HG02759 (cell line): ENCODE measurements around the gene NCBP2L.
A peak's percentile ranks its signal among the peaks of the same experiment; 100 is the strongest.
"Not testable (repeated sequence)": the region's sequence is repeated elsewhere in the genome, so short reads cannot be mapped to it uniquely, and the experiment has no call there.

Experiments used
- ATAC-seq: cut with Tn5 transposase; IDR thresholded peaks from one replicate; pipeline ENCODE4 v1.9.1; 2021; ENCODE audit warnings: mild to moderate bottlenecking, moderate library complexity; ENCODE audit not compliant: unreplicated experiment

NCBP2L gene

GRCh38 chrX:107804427-107804826, 26.9 kb downstream of the NCBP2L start:
- ATAC-seq, result no peak

DNA sequence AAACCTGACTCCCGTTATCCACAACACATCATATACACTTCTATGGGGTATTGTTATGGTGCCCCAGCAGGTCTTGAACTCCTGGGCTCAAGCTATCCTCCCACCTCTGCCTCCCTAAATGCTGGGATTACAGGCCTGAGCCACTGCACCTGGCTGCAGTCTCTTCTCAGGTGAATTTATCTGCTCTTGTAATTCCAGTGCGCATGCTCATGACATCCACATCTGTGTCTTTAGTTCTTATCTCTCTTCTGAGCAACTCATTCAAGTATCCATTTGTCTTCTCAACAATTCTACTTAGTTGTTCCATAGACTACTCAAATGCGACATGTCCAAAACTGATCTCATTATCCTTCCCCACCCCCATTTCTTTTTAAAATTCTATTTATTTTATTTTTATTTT, 27.6 kb downstream of the NCBP2L start:
- no peak for ATAC-seq

DNA sequence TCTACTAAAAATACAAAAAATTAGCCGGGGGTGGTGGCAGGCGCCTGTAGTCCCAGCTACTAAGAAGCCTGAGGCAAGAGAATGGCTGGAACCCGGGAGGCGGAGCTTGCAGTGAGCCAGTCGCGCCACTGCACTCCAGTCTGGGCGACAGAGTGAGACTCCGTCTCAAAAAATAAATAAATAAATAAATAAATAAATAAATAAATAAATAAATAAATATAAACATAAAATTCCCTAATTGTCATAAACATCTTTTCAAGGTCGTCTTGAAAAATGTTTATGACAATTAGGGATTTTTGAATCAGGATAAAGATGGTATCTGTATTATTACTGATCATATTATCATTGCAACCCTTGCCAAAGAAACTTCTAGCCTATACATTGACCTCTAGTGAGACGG, 32.5 kb downstream of the NCBP2L start:
- not testable (repeated sequence) for ATAC-seq

GRCh38 chrX:107818900-107819521, 41.5 kb downstream of the NCBP2L start:
- ATAC-seq, result no peak

GRCh38 chrX:107823042-107823441, 45.5 kb downstream of the NCBP2L start:
- ATAC-seq, result no peak

DNA sequence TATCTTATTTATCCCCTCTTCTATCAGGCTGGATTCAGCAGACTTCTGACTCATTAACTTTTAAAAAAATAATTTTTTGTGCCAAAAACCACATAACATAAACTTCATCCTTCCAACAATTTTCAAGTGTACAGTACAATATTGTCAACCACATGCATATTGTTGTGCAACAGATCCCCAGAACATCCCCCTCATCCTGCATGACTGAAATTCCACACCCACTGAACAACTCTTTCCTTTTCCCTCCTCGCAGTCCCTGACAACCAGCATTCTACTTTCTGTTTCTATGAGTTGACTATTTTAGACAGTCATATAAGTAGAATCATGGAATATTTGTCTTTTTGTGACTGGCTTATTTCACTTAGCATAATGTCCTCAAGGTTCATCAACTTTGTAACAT, 45.9 kb downstream of the NCBP2L start:
- ATAC-seq, result no peak

GRCh38 chrX:107825698-107826237, 48.2 kb downstream of the NCBP2L start, which contains the start of gene MID2:
Gene MID2 (plus strand): TSS chrX:107825866. CDS start chrX:107826427, 561 bp downstream.
- ATAC-seq, result peak; percentile 40

- peak; percentile 63 for ATAC-seq
These were observed 48.9 kb downstream of the NCBP2L start for GRCh38 chrX:107826238-107827029.

- no peak for ATAC-seq
These were observed 49.7 kb downstream of the NCBP2L start for GRCh38 chrX:107827030-107827831.

DNA sequence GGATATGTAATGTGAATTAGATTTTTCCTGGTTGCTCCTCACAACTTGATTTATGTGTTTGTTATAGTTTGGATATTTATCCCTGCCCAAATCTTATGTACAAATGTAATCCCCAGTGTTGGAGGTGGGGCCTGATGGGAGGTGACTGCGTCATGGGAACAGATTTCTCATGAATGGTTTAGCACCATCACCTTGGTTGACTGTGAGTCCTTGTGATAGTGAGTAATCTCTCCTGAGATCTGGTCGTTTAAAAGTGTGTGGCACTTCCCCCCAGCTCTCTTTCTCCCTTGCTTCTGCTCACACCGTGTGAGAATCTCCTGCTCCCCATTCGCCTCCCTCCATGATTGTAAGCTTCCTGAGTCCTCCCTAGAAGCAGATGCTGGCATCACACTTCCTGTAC, 50.3 kb downstream of the NCBP2L start:
- ATAC-seq, result no peak

- ATAC-seq, result no peak
These were observed 52.3 kb downstream of the NCBP2L start for GRCh38 chrX:107829878-107830277.

- ATAC-seq, result no peak
These were observed 53.7 kb downstream of the NCBP2L start for GRCh38 chrX:107831071-107831730.

GRCh38 chrX:107834275-107835201, 57.0 kb downstream of the NCBP2L start:
- ATAC-seq, result no peak

DNA sequence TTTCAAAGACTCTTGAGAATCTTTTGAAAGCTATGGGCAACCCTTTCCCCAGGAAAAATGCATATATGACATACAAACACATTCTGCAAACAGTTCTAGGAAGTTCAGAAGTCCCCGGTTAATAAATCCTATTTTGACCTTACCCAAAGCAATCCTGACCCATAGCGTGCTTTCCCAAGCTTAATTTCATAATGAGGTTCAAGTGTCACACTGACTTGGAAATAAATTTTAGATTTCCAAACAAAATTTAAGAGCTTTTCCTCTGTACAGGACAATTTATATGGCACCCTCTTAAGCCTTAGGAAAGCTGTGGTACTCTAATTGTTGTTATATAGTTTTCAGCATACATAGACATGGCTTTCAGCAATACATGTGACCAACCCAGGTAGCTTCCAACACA, 59.4 kb downstream of the NCBP2L start:
- no peak for ATAC-seq

DNA sequence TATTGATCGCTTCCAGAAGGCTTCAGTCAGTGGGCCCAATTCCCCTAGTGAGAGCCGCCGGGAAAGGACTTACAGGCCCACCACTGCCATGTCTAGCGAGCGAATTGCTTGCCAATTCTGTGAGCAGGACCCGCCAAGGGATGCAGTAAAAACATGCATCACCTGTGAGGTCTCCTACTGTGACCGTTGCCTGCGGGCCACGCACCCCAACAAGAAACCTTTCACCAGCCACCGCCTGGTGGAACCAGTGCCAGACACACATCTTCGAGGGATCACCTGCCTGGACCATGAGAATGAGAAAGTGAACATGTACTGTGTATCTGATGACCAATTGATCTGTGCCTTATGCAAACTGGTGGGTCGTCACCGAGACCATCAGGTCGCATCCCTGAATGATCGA, 63.4 kb downstream of the NCBP2L start:
- no peak for ATAC-seq

DNA sequence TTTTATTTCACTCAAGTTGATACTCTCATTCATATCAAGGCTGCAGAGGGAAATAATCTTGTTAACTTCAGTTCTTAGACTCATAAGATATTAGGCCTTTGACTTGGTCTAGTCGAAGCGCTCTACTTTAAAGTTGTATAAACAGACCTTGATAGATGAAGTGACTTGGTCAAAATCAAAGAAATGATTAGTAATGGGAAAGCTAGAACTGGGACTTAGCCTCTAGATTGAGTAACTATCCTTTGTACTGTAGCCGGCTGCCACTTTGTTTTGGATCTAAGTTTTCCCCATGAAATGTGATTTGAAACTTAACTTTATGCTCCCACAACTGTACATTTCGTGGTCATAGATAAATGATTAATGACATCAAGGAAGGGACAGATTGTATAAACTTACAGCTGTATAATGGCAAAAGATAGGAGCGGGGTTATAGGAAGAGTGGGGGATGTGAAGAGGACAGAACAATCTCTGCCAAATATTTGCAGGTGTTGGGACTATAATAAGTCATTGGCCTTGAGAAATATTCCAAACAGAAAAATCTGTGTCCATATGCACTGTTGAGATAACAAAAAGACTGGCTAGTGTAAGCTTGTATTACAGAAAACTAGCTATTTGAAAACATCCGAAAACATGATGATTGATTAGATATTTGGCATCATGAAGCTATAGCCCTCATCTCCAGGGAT, 65.3 kb downstream of the NCBP2L start:
- ATAC-seq, result no peak
